NCI-H2227 (cell line): Measurements from ENCODE around the gene VWCE.

Experiments used
- DNase-seq: peaks from one replicate; lab custom pipeline; 2025; ENCODE audit not compliant: unreplicated experiment; lab: John Stamatoyannopoulos, UW

The VWCE gene

DNA sequence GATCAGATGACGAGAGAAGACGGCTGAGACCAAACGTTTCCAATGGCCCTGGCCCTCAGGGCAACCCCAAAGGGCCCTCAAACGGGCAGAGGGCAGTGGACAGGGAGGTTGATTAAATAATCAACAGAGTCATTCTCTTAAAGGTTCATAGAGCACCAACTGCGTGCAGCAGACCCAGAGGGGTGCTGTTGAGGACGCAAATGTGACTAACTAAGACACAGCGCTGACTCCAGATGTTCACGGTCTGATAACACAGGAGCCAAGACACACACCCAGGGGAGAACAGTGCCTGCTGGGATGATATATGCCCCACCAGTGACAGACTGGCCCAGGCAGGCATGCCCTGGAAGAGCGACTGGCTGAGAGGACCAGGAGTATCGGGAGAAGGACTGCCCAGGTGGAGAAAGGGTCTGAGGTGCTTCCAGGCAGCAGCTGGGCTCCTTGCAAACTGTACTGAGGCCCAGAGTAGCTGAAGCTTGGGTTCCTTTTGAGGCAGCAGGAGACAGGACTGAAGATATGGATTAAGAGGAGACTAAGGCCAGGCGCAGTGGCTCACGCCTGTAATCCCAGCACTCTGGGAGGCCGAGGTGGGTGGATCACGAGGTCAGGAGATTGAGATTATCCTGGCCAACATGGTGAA is 7.7 kb downstream of the VWCE start:
- DNase-seq: no peak

DNA sequence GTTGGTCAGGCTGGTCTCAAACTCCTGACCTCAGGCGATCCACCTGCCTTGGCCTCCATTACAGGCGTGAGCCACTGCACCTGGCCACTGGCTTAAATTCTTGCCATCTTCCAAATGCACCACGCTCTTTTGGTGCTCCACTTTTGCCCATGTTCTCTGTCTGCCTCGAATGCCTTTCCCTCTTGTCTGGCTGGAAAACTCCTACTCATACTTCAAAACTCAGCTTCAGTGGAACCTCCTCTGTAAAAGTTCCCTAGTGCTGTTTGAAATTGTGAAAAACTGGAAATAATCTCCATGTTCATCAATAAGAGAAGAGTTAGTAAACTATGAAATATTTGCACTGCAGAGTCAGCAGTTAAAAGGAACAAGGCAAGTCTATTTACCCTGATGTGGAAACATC is 11.5 kb downstream of the VWCE start:
- DNase-seq: no peak

DNA sequence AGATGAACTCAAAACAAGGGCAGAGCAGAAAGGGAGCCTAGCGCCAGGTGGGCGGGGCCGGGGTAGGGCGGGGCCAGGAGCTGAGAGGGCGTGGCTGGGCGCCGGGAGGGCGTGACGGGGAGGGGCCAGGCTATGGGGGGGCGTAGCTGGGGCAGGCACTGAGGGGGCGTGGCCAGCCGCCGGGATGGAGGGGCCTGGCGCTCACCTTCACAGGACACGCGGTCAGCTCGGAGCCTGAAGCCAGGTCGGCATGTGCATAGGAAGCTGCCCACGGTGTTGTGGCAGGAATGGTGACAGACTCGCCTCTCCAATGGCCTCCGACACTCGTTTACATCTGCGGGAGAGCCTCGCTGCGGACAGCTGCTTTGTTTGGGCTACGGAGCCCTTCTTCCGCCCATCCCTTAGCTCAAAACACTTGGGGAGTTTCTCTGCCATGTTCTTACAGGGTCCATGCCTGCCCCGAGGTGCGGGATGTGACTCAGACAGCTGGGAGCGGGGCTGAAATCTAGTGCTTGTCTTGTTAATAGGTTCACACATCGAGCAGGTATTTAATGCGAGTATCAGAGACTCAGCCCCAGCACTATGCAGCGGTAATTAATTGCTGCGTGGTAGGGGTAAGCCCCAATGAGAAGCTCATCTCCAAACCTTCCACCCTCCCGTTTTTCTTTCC is 13.4 kb downstream of the VWCE start:
- DNase-seq: peak; percentile 31

DNA sequence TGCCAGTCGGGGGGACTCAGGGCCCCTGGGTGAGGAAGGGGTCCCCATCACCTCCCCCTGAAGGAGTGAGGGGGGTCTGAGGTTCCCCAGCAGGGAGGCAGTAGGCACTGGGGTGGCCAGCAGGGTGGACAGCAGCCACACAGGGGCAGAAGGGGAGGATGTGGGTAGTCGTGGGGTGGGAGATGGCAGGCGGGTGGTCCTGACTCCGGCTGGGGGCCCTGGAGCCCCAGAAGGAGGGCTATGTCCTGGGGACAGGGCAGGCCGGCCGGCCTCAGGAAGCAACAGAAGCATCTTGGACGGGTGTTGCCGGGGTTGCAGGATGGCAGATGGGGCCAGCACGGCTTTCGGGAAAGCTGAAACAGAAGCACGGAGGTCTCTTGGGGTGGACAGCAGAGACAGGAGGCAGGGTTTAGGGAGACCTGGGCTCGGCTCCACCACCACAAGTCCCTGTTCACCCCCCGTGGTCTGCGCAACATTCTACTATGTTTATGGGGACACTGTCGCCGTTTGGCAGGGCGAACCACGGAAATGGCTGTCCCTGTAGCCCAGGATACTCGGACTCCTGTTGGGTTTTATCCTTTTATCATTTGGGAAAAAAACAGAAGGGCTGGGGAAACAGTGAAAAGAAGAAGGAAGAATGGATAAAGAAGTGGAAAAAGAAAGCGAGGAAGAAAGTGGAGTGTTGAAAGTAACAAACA is 14.1 kb downstream of the VWCE start:
- DNase-seq: no peak

DNA sequence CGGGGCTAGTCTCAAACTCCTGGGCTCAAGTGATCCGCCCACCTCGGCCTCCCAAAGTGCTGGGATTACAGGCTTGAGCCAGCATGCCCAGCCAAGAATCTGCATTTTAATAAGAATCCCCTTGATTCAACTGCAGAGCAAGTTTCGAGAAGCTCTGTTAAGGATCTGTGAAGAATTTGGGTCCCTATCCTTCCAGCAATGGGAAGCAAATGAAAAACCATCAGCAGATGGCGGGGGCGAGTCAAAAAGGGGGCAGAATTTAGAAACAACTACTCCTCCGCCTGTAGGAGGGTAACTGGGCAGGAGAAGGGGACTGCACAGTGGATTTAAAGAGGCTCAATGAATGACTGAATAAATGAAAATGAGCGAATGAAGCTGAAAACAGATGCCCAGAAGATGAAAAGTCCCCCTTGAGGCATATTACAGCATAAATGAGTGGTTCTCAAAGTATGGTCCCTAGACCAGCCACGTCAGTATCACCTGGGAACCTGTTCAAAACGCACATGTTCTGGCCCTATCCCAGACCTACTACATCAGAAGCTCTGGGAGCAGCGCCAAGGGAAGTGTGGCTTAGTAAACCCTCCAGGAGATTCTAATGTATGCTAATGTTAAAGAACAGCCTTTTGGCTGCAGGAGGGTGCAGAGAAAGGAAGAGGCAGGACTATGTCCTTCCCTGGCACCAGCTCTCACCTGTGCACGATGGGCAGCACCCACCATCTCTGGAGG is 15.0 kb downstream of the VWCE start:
- DNase-seq: no peak

DNA sequence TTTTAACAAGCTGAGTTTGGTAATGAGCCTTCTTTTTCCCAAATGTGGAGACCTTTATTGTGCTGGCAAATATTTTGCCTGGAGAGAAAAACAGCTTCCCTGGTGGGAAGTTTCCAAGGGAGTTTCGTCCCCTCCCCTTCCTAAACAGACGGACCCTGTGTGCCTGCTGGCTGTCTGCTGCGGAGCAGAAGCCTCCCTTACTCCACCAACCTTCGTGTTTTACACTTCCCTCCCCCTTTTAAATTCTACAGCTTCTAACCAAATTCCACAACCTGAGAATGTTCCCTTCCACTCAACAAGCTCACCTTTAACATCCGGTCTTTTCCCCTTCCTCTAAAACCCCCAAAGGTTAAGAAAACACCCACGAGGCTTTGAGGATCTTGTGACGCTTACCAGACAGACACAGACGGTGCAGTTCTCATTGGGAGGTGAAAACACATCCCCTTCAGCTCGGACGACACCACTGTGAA is 17.1 kb downstream of the VWCE start:
- DNase-seq: no peak

DNA sequence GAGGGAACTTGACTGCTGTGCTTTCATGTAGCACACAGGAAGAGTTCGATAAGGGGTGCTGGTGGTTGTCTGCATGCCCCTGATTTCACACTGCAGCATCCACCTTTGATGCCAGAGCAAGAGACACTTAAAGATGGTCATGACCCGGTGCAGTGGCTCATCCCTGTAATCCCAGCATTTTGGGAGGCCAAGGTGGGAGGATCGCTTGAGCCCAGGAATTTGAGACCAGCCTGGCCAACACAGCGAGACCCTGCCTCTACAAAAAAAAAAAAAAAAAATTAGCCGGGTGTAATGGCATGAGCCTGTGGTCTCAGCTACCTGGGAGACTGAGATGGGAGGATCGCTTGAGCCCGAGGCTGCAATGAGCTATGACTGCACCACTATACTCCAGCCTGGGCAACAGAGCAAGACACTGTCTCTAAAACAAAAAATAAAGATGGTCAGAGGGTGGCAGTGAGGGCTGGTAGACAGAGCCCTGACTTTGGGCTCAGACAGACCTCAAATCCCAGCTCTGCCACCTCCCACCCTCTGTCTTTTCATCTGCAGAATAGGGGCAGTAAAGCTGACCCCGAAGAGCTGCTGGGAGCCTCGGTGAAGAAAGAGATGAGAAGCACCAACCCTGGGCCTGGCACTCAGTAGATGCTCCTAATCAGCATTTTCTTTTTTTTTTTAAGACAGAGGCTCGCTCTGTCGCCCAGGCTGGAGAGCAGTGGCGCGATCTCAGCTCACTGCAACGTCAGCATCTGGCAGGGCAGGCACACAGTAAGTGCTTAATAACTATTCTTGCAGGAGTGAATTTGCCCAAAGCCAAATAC is 17.7 kb downstream of the VWCE start:
- DNase-seq: no peak

DNA sequence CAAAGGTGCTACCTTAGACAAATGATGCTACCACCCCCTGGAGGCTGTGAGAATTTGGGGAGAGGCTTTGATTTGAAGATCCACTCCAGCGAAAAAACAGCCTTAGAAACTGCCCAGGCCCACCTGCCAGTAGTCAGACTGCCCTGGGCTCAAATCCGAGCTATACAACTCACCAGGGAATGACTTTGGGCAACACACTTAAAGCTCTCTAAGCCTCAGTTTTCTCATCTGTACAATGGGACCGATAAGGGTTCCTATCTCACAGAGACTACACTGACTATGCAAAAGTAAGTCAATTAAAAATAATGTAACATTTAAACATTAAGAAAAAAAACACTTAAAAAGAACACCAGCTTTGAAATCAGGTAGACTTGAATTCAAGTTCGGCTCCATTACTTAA is 19.9 kb downstream of the VWCE start:
- no peak for DNase-seq

DNA sequence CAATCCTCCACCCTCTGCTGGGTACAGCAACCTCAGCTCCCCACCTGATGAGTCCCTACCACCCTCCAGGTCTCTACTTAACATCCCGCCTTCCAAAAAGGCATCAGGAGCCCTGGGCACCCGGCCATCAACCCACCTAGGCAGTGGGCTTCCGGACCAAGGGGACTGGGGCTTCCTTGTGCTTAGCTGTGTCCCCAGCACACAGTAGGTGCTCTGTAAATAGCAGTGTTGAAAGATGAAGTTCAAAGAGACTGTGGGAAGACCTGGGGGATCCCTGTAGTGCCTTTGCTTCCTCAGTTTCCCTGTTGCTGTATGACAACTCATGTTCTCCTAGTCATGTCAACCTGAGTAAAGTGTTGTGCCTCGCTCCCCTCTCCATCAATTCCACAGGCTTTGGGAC is 21.0 kb downstream of the VWCE start:
- no peak for DNase-seq

DNA sequence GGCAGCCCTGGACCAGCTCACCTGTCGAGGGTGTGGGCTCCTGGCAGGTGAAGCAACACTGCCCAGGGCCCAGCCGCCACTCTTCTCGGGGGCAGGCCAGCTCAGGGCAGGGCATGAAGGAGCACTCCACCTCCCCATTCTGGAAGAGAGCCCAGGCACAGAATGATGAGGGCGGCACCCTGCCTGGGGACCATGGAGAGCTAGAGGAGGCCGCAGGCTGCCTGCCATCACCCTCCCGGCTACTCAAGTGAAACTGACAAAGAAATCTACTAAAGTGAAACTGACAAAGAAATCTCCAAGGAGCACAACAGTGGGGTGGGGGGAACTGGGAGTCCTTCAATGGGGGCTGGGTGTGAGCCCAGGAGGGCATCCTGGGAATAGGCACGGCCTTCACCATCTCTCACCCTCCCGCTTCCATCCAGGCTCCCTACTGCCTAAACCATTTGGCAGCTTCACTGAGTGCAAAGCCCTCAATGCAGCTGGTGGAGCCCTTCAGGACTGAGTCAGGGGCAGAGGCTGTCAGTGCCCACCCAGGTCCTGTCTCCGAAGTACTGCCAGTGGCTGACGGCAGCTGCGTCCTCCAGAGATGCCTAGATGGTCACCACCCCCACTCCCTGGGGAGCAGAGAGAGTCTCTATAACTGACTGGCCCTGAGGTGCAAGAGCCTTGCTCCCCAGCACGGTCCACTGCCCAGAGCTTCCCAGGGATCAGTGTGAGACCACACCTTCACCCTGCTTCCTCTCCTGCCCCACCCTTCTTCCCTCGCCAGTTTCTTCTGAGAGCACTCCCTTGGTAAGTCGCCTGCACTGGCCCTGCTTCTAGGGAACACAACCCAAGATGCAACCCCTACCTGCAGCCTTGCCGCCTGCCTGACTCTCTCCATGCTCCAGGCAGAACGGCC is 21.7 kb downstream of the VWCE start:
- no peak for DNase-seq

DNA sequence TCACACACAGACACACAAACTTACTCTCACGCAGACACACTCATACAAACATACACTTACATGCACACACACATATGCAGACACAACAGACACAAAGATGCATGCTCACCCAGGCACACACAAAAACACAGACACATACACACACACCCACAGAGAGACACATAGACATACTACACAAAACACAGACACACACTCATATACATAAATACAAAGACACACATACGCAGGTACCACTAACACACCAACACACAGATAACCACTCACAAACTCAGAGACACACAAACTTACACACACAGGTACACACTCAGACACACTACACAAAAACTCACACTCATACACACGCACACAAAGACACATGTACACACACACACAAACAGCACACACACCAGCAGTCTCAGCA is 22.4 kb downstream of the VWCE start:
- DNase-seq: no peak

DNA sequence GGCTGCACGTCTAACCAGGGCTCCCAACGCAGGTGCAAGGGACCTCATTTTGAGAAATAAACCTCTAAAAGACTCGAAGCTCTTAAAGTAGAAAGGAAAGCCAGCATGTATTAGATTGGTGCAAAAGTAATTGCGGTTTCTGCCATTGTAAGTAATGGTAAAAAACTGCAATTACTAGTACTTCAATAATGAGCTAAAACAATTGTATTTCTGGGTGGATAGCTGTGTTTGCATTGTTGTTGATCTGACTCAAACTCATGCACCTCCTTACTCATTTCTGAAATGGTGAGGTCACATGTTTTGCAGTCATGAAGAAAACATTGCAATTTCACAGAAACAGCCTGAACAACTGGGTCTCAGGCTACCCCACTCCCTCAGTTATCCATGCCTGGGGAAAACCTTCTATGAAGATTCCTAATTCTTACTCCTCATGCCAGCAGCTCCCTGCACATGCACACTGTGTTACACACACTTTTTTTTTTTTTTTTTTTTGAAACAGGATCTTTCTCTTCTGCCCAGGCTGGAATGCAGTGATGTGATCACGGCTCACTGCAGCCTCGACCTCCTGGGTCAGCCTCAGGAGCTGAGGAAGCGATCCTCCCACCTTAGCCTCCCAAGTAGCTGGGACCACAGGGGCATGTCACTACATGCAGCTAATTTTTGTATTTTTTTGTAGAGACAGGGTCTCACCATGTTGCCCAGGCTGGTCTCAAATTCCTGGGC is 24.6 kb downstream of the VWCE start:
- DNase-seq: no peak

DNA sequence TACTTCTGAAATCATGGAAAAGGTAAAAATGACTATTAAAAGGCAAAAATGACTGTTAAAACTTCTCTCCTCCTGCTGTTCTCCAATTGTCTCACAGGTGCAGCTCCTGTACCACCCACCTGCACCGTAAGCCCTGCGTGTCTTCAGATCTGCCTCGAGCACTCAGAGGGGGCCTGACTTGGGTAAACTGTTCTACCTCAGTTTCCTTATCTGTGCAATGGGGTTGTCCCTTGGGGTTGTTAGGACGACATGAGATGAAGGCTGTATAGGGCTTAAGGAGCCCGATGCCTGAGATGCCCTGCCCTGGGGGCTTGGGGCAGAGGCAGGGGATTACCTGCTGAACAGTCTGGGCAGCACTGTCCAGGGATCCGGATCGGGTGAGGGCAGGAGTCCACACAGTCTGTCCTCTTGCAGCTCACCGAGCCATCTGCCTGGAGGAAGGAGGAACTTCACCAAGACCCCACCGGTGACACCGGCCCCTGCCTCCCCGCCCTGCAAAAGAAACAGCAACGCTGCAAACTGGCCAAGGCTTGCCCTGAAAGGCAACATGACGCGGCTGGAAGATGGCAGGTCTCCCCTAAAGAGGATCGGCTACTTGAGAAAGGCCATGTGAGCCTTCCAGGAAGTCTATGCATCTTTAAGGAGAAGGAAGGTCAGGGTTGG is 26.4 kb downstream of the VWCE start:
- DNase-seq: no peak

DNA sequence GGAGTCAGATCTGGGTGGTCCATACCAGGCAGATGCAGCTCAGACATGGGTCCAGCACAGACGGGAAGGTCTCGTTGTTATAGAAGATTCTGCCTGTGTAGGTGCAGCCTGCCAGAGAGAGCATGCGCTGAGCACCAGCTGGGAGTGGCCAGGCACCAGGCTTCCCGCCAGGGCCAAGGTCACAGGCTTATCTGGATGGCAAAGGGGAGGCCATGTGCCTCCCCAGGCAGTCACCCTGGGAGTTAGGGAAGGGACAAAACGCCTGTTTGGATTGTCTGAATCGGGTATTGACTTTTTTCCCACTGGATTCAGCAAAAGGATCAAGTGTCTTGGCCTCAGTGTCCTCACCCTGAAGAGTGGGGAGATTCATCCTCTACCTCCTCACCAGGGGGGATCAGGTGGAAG is 27.7 kb downstream of the VWCE start:
- DNase-seq: no peak

DNA sequence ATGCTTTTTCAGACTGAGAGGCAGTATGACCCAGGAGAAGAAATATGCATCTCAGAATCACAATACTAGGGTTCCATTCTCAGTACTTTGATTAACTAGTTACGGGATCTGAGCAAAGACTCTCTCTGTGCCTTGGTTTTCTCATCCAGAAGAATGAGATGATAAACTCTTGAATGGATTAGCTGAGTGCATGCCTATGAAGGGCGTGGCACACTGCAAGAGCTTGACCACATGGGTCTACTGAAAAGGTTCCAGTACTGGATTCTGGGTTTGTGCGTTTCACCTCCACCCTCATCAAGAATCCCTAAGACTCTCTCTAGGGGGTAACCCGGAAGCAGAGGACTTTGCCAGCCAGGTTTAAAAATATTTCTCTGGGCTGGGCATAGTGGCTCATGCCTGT is 28.5 kb downstream of the VWCE start:
- DNase-seq: no peak

DNA sequence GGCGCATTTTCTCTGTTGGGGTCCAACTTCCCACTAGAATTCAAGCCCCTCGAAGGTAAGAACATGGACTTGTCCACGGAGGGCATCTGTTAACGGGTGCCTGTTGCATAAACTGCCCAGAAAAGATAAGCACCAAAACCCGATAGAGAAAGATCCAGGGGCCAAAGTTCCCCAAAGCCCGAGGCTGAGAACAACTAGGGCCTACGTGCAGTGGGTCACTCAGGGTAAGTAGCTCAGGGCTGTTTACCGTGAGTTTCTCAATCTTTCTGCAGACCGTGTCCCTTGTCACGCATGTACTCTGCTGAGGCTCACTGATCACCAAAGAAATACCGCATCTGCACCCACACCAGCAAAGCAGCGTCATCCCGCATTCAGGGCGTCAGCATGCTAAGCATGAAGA is 29.8 kb downstream of the VWCE start:
- DNase-seq: no peak

DNA sequence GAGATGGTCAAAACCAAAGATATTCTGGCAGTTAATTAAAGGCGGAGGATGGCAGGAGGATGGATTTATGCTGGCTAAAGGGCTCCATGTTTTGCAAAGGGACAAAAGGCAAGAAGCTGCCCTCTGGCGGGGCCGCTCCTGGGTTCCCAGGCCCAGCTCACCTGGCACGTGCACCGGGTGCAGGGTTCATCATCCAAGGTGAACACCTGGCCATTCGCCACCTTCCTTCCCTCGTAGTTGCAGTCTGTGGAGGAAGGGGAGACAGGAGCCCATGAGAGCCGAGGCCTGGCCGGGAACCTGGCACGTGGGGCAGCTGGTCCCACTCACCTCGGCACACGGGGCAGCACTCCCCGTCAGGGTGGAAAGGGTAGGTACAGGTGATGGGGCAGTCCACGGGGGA is 30.3 kb downstream of the VWCE start:
- DNase-seq: no peak

DNA sequence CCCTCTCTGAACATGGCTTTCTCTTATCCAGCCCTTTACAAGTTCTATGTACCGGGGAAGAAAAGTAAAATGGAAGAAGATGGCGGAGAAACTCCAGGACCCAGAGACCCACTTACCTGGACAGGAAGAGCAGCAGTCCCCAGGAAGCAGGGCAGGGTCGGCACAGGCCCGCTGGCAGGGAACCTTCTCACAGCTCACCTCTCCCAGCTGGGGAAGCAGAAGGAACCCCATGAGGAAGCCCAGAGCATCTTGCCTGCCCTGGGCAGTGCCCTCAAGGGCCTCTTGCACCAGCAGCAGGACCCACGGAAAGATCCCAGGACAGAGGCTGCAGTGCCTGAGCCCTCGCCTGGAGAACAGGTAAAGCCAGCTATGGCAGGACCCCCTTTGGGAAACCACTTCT is 30.7 kb downstream of the VWCE start:
- no peak for DNase-seq

DNA sequence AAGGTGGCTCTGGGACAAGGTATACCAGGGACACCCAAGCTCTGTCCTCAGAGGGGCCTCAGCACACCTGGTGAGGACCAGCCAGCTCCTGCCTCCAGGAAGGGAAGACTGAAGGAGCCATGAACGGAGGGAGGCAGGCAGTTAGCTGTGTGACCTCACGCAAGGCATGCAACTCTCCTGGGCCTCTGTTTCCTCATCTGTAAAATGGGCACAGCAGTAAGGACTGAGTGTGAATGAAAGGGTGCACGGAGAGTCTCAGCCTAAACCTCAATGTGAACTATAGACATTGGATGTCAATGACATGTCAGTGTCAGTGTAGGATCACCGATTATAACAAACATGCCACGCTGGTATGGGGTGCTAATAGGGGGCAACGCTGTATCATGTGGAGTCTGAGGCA is 35.8 kb downstream of the VWCE start:
- no peak for DNase-seq
